ENCODE results near the gene KLHDC4. TPM values are rescaled to one million over a fixed set of nuclear protein-coding genes. Genes with fewer than 3 reads are reported as not detected.
"Not testable (repeated sequence)": the region's sequence is repeated elsewhere in the genome, so short reads cannot be mapped to it uniquely, and the experiment has no call there.

The KLHDC4 gene
- total RNA-seq, 1 experiment from 2014 or later, result 36.3 TPM

GRCh38 chr16:87812200-87812656, 46.4 kb upstream of the KLHDC4 start:
- ChIA-PET CTCF (no interaction called here), POLR2A (ENCODE audit: unreplicated experiment) (no interaction called here)
- H3K27ac ChIP-seq (ENCODE audit: low read length), result no peak overlapping the region

DNA sequence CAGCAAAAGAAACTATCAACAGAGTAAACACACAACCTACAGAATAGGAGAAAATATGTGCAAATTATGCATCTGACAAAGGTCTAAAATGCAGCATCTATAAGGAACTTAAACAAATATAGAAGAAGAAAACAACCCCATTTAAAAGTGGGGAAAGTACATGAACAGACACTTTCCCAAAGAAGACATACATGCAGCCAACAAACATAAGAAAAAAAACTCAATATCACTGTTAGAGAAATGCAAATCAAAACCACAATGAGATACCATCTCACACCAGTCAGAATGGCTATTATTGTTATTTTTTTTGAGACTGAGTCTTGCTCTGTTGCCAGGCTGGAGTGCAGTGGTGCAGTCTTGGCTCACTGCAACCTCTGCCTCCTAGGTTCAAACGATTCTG, 45.7 kb upstream of the KLHDC4 start:
- H3K27me3 ChIP-seq (ENCODE audit: low read length); BruUV-seq (replicated peaks); H3K36me3 ChIP-seq (ENCODE audit: low read depth, low read length); H3K27ac ChIP-seq (ENCODE audit: low read length); DNase-seq; H3K4me2 ChIP-seq (ENCODE audit: low read length); H2AFZ ChIP-seq (ENCODE audit: low read length); H3K9me3 ChIP-seq (ENCODE audit: low read length); ATAC-seq; H3K9me2 ChIP-seq (replicated peaks; ENCODE audit: low read length); CTCF ChIA-PET; H3K4me3 ChIP-seq (ENCODE audit: low read length); H3K79me2 ChIP-seq (ENCODE audit: low read length); H3F3A ChIP-seq (ENCODE audit: low read length, unreplicated experiment); H3K9ac ChIP-seq (ENCODE audit: low read length); H4K20me1 ChIP-seq (ENCODE audit: low read length); intact Hi-C loops (cut with micrococcal nuclease); POLR2A ChIA-PET (ENCODE audit: unreplicated experiment): not testable (repeated sequence)
- peaks cover 11% of the 10 kb centered on the region for H3K4me1 ChIP-seq (ENCODE audit: insufficient read depth, low read length)

More at GRCh38 chr16:87812200-87812656, 46.4 kb upstream of the KLHDC4 start:
- intact Hi-C loops (cut with micrococcal nuclease), result no loop called here
- ATAC-seq (no peak), DNase-seq (no peak)
- Histone ChIP-seq H3K9me2 (replicated peaks; ENCODE audit: low read length) (no peaks in the 10 kb centered on the region), H3K4me3 (ENCODE audit: low read length) (no peak overlapping the region), H3K9ac (ENCODE audit: low read length) (no peak overlapping the region), H3K36me3 (ENCODE audit: low read depth, low read length) (no peaks in the 10 kb centered on the region), H4K20me1 (ENCODE audit: low read length) (no peaks in the 10 kb centered on the region), H3K27me3 (ENCODE audit: low read length) (no peaks in the 10 kb centered on the region), H3K4me1 (ENCODE audit: insufficient read depth, low read length) (peaks cover 4% of the 10 kb centered on the region), H3K9me3 (ENCODE audit: low read length) (no peaks in the 10 kb centered on the region), H3K79me2 (ENCODE audit: low read length) (no peaks in the 10 kb centered on the region), H3F3A (ENCODE audit: low read length, unreplicated experiment) (no peaks in the 10 kb centered on the region), H3K4me2 (ENCODE audit: low read length) (no peak overlapping the region), H2AFZ (ENCODE audit: low read length) (no peak overlapping the region)
- no TSS peak for BruUV-seq (replicated peaks)
- no peak for TF ChIP-seq EZH2 (IDR thresholded peaks at IDR 0.05; ENCODE audit: low read length, unreplicated experiment)
- TF ChIP-seq EZH2phosphoT487 (IDR thresholded peaks at IDR 0.05; ENCODE audit: borderline replicate concordance, low read length), result no peak
- TF ChIP-seq, protein P1, sequence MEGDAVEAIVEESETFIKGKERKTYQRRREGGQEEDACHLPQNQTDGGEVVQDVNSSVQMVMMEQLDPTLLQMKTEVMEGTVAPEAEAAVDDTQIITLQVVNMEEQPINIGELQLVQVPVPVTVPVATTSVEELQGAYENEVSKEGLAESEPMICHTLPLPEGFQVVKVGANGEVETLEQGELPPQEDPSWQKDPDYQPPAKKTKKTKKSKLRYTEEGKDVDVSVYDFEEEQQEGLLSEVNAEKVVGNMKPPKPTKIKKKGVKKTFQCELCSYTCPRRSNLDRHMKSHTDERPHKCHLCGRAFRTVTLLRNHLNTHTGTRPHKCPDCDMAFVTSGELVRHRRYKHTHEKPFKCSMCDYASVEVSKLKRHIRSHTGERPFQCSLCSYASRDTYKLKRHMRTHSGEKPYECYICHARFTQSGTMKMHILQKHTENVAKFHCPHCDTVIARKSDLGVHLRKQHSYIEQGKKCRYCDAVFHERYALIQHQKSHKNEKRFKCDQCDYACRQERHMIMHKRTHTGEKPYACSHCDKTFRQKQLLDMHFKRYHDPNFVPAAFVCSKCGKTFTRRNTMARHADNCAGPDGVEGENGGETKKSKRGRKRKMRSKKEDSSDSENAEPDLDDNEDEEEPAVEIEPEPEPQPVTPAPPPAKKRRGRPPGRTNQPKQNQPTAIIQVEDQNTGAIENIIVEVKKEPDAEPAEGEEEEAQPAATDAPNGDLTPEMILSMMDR (conservative IDR thresholded peaks at IDR 0.05; ENCODE audit: low read depth, low read length), result no peak

DNA sequence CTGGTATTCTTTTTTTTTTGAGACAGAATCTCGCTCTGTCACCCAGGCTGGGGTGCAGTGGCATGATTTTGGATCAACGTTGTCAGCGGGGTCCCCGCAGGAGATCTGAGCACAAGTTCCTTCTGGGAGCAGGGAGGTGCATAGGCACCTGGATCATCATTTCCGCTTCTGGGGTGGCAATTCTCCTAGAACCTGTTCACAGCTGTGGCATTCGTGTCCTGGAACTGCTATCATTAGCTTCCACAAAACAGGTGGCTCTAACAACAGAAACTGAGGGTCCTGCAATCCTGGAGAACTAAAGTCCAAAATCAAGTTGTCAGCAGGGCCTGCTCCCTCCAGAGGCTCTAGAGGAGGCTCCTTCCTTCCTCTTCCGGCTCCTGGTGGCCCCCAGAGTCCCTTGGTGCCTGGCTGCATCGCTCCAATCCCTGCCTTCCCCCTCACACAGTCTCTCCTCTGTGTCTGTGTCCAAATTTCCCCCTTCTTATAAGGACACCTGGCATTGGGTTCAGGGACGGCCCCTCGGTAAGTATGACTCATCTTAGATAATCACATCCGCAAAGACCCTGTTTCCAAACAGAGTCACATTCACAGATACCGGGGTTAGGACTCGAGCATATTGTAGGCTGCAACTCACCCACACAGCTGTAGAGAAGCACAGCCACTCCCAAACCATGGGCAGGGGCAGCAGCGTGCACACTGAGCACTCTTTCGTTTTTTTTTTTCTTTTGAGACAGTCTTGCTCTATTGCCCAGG, 43.5 kb upstream of the KLHDC4 start:
- no peak for DNase-seq
- no peak overlapping the region for H2AFZ ChIP-seq (ENCODE audit: low read length)
- no peaks in the 10 kb centered on the region for H3K9me2 ChIP-seq (replicated peaks; ENCODE audit: low read length)
- TF ChIP-seq EZH2phosphoT487 (IDR thresholded peaks at IDR 0.05; ENCODE audit: borderline replicate concordance, low read length), result no peak
- TF ChIP-seq EZH2 (IDR thresholded peaks at IDR 0.05; ENCODE audit: low read length, unreplicated experiment), result no peak
- TF ChIP-seq, protein P1 (conservative IDR thresholded peaks at IDR 0.05; ENCODE audit: low read depth, low read length), result no peak
- no peak for ATAC-seq
- H3K9me3 ChIP-seq (ENCODE audit: low read length), result no peaks in the 10 kb centered on the region
- POLR2A ChIA-PET (ENCODE audit: unreplicated experiment), result no interaction called here
- intact Hi-C loops (cut with micrococcal nuclease), result no loop called here
- H3K4me1 ChIP-seq (ENCODE audit: insufficient read depth, low read length), result peaks cover 18% of the 10 kb centered on the region
- no peaks in the 10 kb centered on the region for H3F3A ChIP-seq (ENCODE audit: low read length, unreplicated experiment)
- H3K4me3 ChIP-seq (ENCODE audit: low read length), result no peak overlapping the region
- no TSS peak for BruUV-seq (replicated peaks)
- H3K27me3 ChIP-seq (ENCODE audit: low read length), result no peaks in the 10 kb centered on the region
- H3K27ac ChIP-seq (ENCODE audit: low read length), result no peak overlapping the region
- H4K20me1 ChIP-seq (ENCODE audit: low read length), result no peaks in the 10 kb centered on the region
- CTCF ChIA-PET, result no interaction called here
- no peaks in the 10 kb centered on the region for H3K36me3 ChIP-seq (ENCODE audit: low read depth, low read length)
- no peak overlapping the region for H3K9ac ChIP-seq (ENCODE audit: low read length)
- H3K4me2 ChIP-seq (ENCODE audit: low read length), result no peak overlapping the region
- H3K79me2 ChIP-seq (ENCODE audit: low read length), result no peaks in the 10 kb centered on the region
